Mucosa of gallbladder (tissue), 1 donor: Measurements from ENCODE around the gene LYSMD4. TPM values are rescaled to one million over a fixed set of nuclear protein-coding genes. Genes with fewer than 3 reads are reported as not detected.
"Not testable (repeated sequence)": the region's sequence is repeated elsewhere in the genome, so short reads cannot be mapped to it uniquely, and the experiment has no call there.

Experiments
- DNase-seq: peaks from one replicate; pipeline ENCODE4 v3.0.0-alpha.2; 2020; ENCODE audit warnings: low spot score
- total RNA-seq: library from RNA; stranded (reverse); gene quantifications from one replicate; pipeline ENCODE4 v1.2.1, GENCODE V29; 2021
- donor health status: DM: no; HTN: no; CAD: no.

LYSMD4 gene
- 11.6 TPM for total RNA-seq

DNA sequence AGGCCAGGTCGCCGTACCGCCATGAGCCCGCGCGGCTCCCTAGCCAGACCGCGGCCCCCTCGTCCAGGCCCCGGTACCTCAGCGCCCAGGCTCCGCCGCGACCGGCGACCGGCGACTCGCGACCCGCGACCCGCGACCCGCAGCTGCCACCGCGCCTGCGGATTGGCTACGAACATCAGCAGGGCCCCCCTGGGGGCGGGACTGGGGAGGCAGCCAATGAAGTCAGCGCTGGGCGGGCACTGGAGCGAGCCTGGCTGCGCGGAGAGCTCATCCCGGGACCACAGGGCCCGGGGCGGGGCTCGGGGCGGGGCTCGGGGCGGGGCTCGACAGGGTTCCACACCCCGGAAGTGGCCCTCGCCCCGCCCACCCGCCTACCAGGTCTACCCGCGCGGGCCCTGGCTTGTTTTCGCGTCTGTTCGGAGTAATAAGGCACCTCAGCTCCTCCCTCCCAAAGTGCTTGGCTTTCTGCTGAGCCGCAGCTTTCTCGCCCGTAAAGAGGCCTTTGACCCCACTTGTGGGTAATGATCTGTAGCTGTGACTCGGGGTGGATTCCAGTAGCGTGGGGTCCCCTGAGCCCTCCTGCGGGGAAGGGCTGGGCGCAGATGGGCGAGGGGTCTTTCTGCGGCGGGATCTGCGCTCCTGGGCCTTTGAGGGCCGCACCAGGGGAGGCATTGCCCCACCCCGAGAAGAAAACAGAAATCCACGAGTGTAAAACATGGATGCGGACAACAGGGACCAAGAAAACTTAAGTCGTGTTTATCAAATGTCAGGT, at the start of gene LYSMD4:
LYSMD4 (minus strand) TSS at position 170 of the 772 bp plus-strand sequence. CDS start 1,438 bp downstream, outside the sequence.
- peak; percentile 98 for DNase-seq

DNA sequence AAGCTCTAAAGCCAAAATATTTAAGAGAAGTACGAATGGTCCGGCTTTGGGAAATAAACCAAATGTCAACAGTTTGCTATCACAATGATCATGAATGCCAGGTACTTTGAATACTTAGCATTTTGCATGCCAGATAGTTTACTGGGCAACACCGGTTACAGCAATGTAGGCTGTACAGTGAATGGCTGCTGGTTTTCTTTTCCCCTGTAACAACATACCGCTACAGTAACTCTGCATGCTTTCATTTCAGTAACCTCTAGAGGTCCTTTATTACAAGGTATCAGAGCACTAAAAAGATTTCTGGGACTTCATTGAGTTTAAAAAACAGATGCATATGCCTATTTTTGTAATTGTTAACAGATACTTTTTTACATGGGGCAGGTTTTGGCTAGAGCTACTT, 48.8 kb upstream of the LYSMD4 start:
- not testable (repeated sequence) for DNase-seq

DNA sequence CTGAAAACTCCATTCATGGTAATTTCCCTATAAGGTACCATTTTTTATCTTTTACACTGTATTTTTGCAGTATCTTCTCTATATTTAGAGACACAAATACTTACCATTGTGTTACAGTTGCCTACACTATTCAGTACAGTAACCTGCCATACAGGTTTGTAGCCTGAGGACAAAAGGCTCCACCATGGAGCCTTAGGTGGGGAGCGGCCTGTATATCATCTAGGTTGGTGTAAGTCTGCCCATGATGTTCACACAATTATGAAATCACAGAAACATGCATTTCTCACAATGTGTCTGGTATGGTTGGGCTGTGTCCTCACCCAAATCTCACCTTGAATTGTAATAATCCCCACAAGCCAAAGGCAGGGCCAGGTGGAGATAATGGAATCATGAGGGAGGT, 43.9 kb upstream of the LYSMD4 start:
- DNase-seq, result no peak

DNA sequence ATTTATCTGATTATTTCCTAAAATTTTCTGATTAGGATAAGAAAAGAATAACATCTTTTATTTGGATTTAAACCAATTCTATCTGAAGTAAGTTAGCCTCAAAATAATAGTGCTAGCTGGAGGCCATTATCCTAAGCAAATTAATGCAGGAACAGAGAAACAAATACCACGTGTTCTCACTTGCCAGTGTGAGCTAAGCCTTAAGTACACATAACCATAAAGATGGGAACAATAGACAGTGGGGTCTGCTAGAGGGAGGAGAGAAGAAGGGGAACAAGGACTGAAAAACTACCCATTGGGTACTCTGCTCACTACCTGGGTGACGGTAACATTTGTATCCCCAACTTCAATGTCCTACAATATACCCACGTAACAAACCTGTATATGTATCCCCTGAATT, 31.3 kb upstream of the LYSMD4 start:
- no peak for DNase-seq

DNA sequence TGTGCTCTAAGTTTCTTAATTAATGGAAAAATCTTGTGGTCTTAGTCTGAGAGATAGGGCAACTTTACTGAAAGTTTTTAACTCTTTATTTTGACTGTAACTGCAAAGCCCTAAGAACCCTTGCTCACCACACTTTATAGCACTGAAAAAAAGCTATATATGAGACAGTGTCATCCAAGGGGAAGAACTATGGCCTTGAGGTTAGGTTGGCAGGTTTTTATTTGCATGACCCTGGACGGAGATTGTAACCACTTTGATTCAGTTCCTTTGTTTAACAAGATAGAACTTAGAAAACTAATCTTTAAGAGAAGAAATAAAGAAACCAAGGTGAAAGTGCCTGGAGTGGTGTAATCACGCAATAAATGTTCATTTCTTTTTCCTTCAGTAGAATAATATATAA, 30.6 kb upstream of the LYSMD4 start:
- no peak for DNase-seq

DNA sequence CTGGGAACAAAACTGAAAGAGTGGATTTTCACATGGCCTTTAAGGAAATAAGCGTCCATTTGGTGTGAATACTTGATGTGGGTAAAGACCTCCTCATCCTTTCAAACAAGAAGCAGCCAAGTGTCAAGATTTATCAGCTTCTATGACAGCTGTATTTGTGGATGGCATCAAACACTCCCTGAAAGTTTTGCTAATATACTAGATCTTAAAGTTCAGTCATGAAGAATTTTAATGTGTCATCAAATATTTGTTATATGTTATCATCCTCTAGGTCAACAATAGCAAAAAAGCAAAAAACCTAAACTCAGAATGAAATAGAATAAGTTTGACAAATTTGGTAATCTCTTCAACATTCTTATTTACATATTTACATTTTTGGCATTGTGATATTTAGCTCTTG, 29.1 kb upstream of the LYSMD4 start:
- DNase-seq, result no peak

DNA sequence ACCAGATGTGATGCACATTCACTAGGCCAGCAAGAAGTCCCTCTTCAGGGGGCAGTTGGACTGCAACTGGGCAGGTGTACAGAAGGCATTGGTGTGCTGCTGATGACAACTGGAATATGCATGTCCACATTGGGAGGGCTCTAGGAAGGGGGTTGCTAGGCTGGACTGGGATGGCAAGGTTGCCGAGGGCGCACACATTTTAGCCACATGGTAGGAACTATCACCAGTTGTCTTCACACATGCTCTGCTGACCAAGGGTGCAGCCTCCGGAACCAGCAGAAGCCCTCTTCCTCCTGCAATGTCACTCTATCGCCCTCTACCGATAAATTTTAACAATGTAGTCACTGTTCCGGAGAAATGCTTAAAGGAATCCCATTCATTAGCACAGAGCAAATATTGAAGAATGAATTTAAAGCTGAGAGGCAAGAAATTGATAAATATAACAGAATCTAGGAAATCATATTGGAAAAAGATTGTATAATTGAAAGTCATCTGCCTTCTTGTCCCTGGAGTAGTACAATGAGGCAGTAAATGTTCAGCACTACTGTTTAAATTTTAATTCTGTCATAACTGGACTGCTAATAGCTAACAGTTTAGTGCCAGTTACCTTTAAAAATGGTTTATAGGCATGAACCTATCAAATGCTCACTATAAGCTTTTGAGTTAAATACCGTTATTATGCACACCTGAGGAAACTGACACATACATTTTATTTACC, 22.6 kb upstream of the LYSMD4 start:
- DNase-seq, result peak; percentile 40

DNA sequence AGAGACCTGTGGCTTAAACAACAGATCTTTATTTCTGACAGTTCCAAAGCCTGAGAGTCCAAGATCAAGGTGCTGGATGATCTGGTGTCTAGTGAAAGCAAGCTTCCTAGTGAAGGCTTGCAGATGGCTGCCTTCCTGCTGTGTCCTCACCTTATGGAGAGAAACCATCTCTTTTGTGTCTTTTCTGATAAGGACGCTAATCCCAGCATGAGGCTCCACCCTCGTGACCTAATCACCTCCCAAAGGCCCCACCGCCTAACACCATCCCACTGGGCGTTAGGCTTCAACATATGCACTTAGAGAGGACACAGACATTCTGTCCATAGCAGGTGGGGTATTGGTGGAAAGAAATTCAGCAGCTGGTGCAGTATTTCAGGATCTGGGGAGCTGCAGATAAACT, 19.8 kb upstream of the LYSMD4 start:
- no peak for DNase-seq

DNA sequence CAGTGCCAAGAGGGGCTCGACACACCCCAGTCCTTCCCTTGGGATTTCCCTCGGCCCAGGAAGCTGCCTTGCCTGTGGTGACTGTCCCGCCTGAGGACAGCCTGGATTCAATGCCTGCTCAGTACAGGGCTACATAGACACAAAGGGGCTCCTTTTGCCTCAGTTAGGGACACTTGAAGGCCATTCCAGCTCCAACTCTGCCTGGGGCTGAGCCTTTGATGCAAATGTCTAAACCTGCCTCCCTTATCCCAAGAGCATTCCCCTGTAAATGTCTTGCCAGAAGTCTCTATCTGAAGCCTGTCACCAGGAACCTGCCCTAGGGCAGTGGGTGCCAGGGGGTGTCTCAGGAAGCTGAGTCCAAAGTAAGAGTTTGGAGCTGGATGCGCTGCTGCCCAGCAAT, 19.3 kb upstream of the LYSMD4 start:
- DNase-seq, result no peak

DNA sequence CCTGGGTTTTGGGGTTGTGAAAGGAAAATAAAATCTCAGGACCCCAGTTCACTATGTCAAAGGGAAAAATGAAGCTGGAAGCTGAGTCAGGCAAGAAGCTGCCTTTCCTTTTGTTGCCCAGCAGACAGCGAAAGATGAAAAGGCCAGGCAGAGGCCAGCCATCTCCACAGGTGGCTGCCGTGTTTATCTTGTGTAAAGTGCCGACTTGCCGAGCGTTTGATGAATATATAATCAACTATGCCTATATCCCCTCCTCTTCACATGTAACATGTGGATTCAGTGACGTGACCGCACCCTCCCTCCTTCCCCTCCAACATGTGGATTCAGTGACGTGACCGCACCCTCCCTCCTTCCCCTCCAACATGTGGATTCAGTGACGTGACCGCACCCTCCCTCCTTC, 17.1 kb upstream of the LYSMD4 start:
- DNase-seq, result not testable (repeated sequence)

DNA sequence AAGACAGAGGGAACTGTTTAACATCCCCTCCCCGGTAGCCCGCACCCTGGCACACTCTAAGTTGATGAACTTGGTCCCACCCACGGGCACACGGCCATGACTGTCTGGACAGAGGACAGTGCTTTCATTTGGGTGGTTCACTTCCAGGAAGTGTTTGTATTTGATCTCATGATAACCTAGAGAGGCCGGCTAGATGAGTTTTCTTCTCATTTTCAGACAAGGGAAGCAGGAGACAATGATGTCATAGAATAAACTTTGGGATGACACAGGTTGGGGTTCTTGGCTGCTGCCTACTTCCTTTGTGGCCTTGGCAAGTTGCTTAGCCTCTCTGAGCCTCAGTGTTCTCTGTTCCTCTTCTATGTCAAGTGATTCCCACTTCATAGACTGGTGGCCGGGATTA, 16.1 kb upstream of the LYSMD4 start:
- DNase-seq, result peak; percentile 18

DNA sequence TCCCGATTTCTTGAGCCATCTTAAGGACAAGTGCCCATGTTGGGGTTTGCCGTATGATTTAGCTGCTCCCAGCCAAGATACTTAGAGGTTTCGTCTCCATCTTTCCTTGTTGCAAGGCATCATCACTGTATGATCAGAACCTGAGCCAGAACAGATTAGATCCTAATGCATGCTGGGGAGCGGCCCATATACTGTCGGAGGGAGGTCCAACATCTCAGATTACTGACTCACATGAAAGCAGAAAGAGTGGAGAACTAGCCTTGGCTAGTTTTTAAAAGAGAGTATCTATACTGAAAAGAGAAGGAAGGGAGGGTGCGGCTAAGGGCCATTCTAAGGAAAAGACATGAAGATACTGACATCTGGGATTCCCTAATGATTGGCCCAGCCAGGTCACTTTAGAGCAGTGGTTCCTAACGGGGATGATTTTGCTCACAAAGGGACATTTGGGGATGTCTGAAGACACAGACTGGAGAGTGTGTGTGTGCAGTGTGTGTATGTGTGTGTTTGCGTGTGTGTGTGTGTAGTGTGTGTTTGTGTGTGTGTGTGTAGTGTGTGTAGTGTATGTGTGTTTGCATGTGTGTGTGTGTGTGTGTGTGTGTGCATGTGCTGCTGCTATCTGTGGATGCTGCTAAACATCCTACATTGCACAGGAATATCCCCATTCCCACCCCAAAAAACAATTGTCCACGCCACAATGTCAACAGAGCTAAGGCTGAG, 12.3 kb upstream of the LYSMD4 start:
- no peak for DNase-seq

DNA sequence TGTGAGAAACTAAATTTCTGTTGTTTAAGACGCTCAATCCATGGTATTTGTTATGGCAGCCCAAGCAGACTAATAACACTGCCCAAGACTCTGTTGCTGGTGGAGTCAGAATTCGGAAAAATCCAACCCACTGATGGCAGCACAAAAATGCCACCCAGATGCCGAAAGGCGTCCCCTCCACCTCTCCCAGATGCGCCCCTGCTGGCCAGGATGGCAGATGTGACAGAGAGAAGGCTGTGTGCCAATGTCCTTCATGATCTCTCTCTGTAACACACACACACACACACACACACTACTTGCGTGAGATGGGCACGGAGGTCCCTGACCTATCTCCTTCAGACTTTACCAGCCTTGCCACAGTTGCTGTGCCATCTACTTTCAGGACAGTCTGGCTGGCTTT, 10.9 kb upstream of the LYSMD4 start:
- no peak for DNase-seq

DNA sequence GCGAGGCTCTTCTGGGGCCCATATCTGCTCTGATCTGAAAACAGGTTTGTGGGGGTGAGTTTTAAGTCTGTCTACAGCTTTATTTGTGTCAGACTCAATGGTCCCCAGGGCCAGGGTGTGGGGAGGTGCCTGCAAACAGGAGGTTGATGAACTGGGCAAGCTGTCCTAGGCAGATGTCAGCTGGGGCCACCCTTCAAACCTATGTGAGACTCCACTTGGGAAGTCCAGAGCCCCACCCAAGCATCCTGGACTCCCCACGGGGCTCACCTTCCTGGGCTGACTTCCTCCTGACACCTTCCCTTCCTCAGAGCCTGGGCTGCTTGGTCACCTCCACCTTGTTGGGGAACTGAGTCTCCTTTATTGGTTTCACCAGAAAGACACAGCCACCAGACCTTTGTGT, 8.6 kb upstream of the LYSMD4 start:
- no peak for DNase-seq

DNA sequence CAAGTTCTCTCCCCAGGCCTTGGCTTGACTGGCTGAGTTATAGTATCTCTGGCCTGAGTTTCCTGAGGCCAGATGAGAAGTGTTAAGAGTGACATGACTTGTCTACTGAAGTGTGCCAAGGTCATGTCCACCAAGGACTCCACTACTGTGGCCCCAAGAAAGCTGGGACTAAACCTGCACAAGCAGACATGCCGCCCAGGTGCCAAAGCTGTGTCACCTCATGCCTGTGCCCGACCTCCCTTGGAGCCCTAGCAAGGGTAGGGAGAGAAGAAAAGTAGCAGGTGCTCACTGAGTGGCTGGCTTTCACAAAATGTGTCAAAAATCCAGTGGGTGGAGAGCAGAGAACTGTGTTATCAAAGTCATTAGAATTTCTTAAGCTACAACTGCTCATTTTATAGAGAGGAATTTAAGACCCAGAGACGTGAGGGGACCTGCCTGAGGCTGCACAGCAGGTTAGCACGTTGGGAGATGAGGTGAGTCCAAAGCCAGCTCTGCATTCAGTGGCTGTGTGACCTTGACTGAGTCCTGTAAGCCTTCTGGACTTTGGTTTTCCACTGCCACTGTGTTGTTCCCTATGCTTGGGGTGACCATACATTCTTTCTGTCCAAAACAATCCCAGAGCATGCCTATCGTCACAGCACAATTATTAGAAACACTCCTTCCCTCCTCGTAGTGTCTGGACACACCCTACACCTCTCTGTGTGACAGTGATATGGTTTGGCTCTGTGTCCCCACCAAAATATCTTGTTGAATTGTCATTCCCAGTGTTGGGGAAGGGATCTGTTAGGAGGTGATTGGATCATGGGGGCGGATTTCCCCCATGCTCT, 5.0 kb upstream of the LYSMD4 start:
- DNase-seq, result no peak

DNA sequence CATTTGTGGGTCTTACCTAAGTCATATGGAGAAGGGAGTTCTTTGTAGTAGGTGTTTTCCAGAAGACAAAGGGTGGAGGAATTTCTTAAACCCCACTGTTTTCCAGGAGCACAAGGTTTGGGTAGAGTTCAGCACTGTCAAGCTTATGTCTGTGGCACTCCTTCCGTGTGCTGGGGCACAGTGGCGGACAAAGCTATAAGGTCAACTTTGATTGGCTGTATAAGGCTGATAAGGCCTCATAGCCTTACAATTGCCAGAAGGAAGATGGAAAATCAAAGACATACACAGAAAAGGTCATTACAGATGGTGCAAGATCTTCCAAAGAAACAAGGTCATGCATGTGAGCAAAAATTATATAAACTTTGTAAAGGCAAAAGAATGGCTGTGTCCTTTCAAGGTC, 3.5 kb upstream of the LYSMD4 start:
- no peak for DNase-seq

DNA sequence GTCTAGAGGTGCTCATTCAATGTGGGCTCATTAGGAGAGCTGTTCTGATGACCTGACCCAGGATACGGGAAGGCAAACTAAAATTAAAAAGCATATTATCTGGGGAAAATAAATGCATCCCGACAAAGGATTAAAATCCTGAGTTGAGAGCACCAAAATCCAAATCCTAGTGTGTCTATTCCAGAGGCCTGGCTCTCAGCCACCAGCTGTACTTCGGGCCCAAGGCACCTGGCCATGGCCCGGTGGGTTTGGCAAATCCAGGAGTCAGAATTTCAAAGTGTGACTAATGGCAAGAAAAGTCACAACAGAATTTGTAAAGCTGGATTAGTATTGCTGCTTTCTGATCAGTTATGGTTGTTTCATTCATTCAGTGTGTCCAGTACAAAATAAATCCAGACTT, 2.6 kb upstream of the LYSMD4 start:
- DNase-seq, result no peak

DNA sequence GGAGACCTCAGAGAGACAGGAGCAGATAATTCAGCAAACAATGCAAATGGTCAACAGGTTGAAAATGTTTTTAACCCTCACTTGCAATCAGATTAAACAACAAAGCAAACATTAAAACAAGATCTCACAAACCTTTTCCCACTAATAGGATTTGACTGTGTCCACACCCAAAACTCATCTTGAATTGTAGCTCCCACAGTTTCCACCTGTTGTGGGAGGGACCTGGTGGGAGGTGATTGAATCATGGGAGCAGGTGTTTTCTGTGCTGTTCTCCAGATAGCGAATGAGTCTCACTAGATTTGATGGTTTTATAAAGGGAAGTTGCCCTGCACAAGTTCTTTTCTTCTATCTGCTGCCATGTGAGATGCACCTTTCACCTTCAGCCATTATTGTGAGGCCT, 1.3 kb upstream of the LYSMD4 start:
- DNase-seq, result no peak

DNA sequence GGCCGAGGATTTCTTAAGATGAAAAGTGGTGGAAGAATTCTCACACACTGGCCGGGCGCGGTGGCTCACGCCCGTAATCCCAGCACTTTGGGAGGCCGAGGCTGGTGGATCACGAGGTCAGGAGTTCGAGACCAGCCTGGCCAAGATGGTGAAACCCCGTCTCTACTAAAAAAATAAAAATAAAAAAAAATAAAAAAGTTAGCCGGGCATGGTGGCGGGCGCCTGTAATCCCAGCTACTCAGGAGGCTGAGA, 729 bp upstream of the LYSMD4 start:
- DNase-seq, result not testable (repeated sequence)

DNA sequence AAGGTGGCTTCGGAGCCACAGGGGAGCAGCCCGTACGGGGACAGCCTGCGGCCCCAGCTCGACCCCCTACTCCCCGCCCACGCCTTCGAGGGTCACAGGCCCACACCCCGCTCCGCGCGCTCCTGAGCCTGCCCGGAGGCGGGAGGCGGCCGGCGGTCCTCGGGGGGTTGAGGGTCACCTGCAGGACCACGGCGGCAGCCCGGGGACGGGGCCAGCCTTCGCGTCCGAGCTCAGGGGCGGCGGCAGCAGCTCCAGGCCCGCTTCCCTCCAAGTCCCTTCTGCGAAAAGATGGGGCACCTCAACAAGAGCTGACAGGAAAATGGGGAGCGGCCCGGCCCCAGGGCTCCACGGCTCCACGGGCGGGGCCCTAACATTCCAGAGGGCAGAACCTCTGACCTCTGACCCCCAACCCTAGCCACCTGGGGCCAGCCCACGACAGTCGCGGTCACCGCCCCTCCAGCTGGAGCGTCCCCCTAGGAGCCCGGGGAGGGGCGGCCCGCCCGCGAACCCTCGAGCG, 428 bp downstream of the LYSMD4 start:
- peak; percentile 29 for DNase-seq

DNA sequence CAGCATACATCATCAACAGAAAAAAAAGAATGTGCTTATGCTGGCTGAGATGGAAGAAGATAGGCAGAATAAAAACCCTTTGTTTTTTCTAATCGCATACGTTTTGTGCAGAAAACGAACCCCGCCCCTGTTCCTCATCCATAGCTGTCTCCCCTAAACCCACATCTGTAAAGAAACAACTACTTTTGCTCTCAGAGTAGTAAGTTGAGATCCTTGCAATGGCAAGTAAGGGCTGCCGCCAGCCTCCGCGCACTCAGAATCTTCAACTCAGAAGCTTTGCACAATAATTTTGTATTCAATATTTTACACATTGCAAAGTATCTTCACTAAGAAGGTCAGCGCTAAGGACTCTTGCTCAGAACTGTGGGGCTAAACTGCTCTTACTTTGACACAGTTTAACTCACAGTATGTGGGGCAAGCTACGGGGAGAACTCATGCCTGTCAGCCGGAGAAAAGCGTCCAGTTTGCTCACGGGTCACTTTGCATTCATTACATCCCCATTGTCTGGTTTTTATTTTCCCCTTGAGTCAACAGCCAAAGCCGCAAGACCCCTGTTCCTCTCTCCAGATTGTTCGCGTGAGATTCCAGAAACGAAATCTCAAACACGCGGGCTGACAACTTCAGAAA, 1.0 kb downstream of the LYSMD4 start:
- DNase-seq, result no peak
